Mesodermal cell (in vitro differentiated cells): ENCODE results near the gene RSPH10B.
"Not testable (repeated sequence)": the region's sequence is repeated elsewhere in the genome, so short reads cannot be mapped to it uniquely, and the experiment has no call there.

ENCODE experiments used
- H3K27ac ChIP-seq: 2 replicates; pipeline ENCODE4 v1.7.0; 2013; ENCODE audit warnings: mild to moderate bottlenecking, low read depth, low read length, moderate library complexity; ENCODE audit not compliant: severe bottlenecking
- H3K36me3 ChIP-seq: 2 replicates; pipeline ENCODE4 v1.7.1; 2013; ENCODE audit warnings: mild to moderate bottlenecking, low read length, moderate library complexity; ENCODE audit not compliant: control insufficient read depth, insufficient read depth
- H3K4me1 ChIP-seq: one replicate; pipeline ENCODE4 v1.7.1; 2013; ENCODE audit warnings: mild to moderate bottlenecking, low read length; ENCODE audit not compliant: insufficient read depth, control insufficient read depth, poor library complexity, severe bottlenecking
- H3K4me3 ChIP-seq: 2 replicates; pipeline ENCODE4 v1.7.0; 2013; ENCODE audit warnings: low read length, control low read depth, mild to moderate bottlenecking; ENCODE audit not compliant: insufficient read depth, poor library complexity, severe bottlenecking; ENCODE audit errors: extremely low read depth
- H3K9me3 ChIP-seq: 2 replicates; pipeline ENCODE4 v1.7.1; 2013; ENCODE audit warnings: mild to moderate bottlenecking, low read length, moderate library complexity; ENCODE audit not compliant: control insufficient read depth
- WGBS, 2 experiments: methylation state at CpG; one replicate each; pipeline ENCODE4 v1.1.5; 2013; ENCODE audit warnings: missing lambda C conversion rate in 2 of 2; ENCODE audit not compliant: insufficient coverage in 2 of 2; 5-methylcytosine and 5-hydroxymethylcytosine counted together

RSPH10B gene

DNA sequence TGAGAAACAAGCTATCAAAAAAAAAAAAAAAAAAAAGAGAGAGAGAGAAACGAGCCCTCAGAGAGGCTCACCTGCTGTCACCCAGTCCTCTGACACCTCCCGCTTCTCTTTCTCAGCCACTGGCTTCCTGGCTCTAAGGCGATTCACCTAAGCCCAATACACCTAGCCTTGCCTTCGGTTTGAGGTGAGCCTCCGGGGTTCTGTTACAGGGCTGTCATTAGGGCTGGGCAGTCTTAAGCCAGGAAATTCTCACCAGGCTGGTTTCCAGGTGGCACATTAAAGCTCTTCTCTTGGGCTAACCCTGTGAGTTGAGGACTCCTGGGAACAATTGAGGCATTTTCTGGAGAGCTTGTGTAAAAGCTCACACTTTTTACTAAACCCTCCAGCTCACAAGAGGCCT is 82.5 kb downstream of the RSPH10B start:
- not testable (repeated sequence) for H3K27ac ChIP-seq, H3K9me3 ChIP-seq, H3K4me1 ChIP-seq, H3K4me3 ChIP-seq, H3K36me3 ChIP-seq
- 94 to 100% methylated on average over 3 to 4 of the region's 5 CpGs for WGBS, 2 experiments

DNA sequence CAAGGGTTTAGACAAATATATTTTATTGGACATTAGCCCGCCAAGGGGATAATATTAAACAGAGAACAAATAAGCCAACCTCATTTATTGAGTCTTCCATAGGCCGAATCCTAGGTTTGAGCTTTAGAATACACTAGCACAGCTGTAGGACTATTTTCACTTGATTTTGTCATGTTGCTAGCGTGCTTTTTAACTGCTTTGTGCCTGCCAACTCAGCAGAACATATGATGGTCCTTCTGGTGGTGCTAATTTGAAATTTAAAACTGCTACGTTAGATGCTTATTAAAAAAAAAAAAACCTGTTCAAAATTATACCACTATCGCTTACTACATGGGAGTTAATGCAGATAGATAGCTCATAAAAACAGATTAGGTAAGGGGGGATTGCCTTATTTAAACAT is 86.1 kb downstream of the RSPH10B start:
- not testable (repeated sequence) for H3K9me3 ChIP-seq, H3K4me3 ChIP-seq, H3K36me3 ChIP-seq, H3K4me1 ChIP-seq, H3K27ac ChIP-seq
- WGBS, 2 experiments, result 94 to 100% methylated on average over 2 of the region's 5 CpGs

DNA sequence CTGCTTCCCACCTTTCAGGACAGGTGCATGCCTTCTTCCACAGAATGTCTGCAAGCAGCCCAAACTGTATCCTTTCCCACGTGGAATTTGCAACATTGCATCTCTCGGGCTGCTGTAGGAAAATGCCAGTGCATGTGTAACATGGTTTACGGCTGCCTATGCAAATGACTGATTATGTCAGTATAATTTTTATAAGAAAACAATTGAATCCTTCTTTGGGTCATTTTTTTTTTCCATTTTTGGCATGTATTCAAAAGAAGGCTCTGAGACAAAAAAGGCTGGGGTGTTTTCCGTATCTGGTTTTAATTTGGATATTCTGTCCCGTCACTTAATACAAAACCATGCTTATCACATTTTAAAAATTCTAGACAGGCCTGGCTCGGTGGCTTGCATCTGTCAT is 90.4 kb downstream of the RSPH10B start:
- H3K4me3 ChIP-seq, H3K9me3 ChIP-seq, H3K4me1 ChIP-seq, H3K36me3 ChIP-seq, H3K27ac ChIP-seq: not testable (repeated sequence)
- WGBS, 2 experiments, result 90 to 100% methylated on average over 1 to 2 of the region's 6 CpGs

DNA sequence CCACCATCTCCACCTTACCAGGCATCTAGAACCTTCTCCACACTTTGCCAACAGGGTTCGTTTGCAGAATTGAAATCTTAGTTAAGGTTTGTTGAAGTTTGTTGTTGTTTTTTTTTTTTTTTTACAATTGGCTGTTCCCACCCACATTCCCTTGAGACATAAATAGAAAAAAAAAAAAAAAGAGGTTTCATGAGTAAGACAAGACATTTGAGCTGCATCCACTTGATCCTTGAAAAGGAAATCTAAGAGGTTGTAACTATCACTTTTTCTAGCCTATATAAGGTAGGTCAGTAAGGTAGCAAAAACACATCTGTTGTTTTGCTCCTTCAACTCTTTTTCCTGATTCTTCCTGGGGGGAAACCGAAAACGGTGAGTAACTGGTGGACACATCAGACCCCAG is 90.9 kb downstream of the RSPH10B start:
- not testable (repeated sequence) for H3K9me3 ChIP-seq, H3K4me1 ChIP-seq, H3K27ac ChIP-seq, H3K4me3 ChIP-seq, H3K36me3 ChIP-seq
- 94 to 100% methylated on average over 2 of the region's 3 CpGs for WGBS, 2 experiments
